T-helper 9 cell (primary cell): Measurements from ENCODE around the gene PRKACB.
"Not testable (repeated sequence)": the region's sequence is repeated elsewhere in the genome, so short reads cannot be mapped to it uniquely, and the experiment has no call there.

Experiments used
- DNase-seq: peaks from one replicate; pipeline ENCODE4 v3.0.0-alpha.2; 2020
- total RNA-seq, 2 donors: gene quantifications; one replicate each; lab custom pipeline; 2026; lab: John Stamatoyannopoulos, UW

Gene PRKACB
- total RNA-seq, result 108 to 241 reads per million in 2 donors

- no peak for DNase-seq
These were observed at the start of gene PRKACB for GRCh38 chr1:84143796-84144565. Gene PRKACB, plus strand, starts transcription at chr1:84144271. Its CDS starts 91 bp downstream, at chr1:84144362.

- no peak for DNase-seq
These were observed 48.8 kb upstream of the PRKACB start for GRCh38 chr1:84095308-84095707.

- DNase-seq, result no peak
These were observed 47.9 kb upstream of the PRKACB start for GRCh38 chr1:84096176-84096575.

GRCh38 chr1:84101204-84101603 lies 42.9 kb upstream of the PRKACB start:
- no peak for DNase-seq

- no peak for DNase-seq
These were observed 40.7 kb upstream of the PRKACB start for GRCh38 chr1:84103197-84103992.

GRCh38 chr1:84107538-84107937 lies 36.5 kb upstream of the PRKACB start:
- DNase-seq, result not testable (repeated sequence)

- DNase-seq, result no peak
These were observed 36.1 kb upstream of the PRKACB start for GRCh38 chr1:84107955-84108354.

GRCh38 chr1:84108900-84109578 lies 35.0 kb upstream of the PRKACB start:
- no peak for DNase-seq

GRCh38 chr1:84110629-84111028 lies 33.4 kb upstream of the PRKACB start:
- DNase-seq, result no peak

GRCh38 chr1:84116558-84116957 lies 27.5 kb upstream of the PRKACB start:
- no peak for DNase-seq

GRCh38 chr1:84117868-84118267 lies 26.2 kb upstream of the PRKACB start:
- DNase-seq, result no peak

- DNase-seq, result no peak
These were observed 22.7 kb upstream of the PRKACB start for GRCh38 chr1:84121360-84121759.

GRCh38 chr1:84122780-84123382 lies 21.2 kb upstream of the PRKACB start:
- DNase-seq, result peak; percentile 24

- no peak for DNase-seq
These were observed 10.6 kb upstream of the PRKACB start for GRCh38 chr1:84133479-84133878.

GRCh38 chr1:84135341-84135740 lies 8.7 kb upstream of the PRKACB start:
- DNase-seq, result no peak

- DNase-seq, result no peak
These were observed 2.7 kb upstream of the PRKACB start for GRCh38 chr1:84141182-84142003.

- DNase-seq, result no peak
These were observed 997 bp downstream of the PRKACB start for GRCh38 chr1:84145068-84145467.

- no peak for DNase-seq
These were observed 2.5 kb downstream of the PRKACB start for GRCh38 chr1:84146411-84147032.

- no peak for DNase-seq
These were observed 4.7 kb downstream of the PRKACB start for GRCh38 chr1:84148758-84149157.

GRCh38 chr1:84152649-84153056 lies 8.6 kb downstream of the PRKACB start:
- DNase-seq, result no peak

- no peak for DNase-seq
These were observed 11.4 kb downstream of the PRKACB start for GRCh38 chr1:84155517-84155916.

GRCh38 chr1:84156210-84156621 lies 12.1 kb downstream of the PRKACB start:
- DNase-seq, result no peak
